ENCODE data around the gene DDR2. TPM values are rescaled to one million over a fixed set of nuclear protein-coding genes. Genes with fewer than 3 reads are reported as not detected.
A peak's percentile ranks its signal among the peaks of the same experiment; 100 is the strongest.

DDR2 gene
- total RNA-seq, 1 experiment from 2014 or later: 0.77 TPM

GRCh38 chr1:162710345-162710744, 78.1 kb downstream of the DDR2 start:
- H3F3A ChIP-seq (ENCODE audit: low read length, unreplicated experiment): no peaks in the 10 kb centered on the region
- no peak for TF ChIP-seq CTCF (conservative IDR thresholded peaks at IDR 0.05; ENCODE audit: low read depth, low read length)
- H3K27ac ChIP-seq (ENCODE audit: low read length): peak overlapping the region; percentile 36; the same call in 1 of the 2 replicates
- ChIA-PET CTCF (interaction anchor here (1.3 kb wide), 1 partner anchor 14 kb away, joined by 4 read pairs; no protein-coding TSS in a partner anchor), POLR2A (ENCODE audit: unreplicated experiment) (interaction anchor here (0.7 kb wide), 2 partner anchors 20 to 31 kb away, joined by 3 to 4 read pairs; no protein-coding TSS in a partner anchor)
- no peaks in the 10 kb centered on the region for H3K79me2 ChIP-seq (ENCODE audit: low read length)
- no peaks in the 10 kb centered on the region for H3K9me2 ChIP-seq (replicated peaks; ENCODE audit: low read length)
- peak; percentile 91 for ATAC-seq
- peak; percentile 84 for DNase-seq
- H2AFZ ChIP-seq (ENCODE audit: low read length): no peak overlapping the region
- H4K20me1 ChIP-seq (ENCODE audit: low read length): no peaks in the 10 kb centered on the region
- peaks cover 26% of the 10 kb centered on the region for H3K4me1 ChIP-seq (ENCODE audit: insufficient read depth, low read length)
- H3K4me3 ChIP-seq (ENCODE audit: low read length): no peak overlapping the region
- BruUV-seq (replicated peaks): no TSS peak
- intact Hi-C loops (cut with micrococcal nuclease): loop anchor here (2.0 kb wide), 1 partner anchor 14 kb away; no protein-coding TSS in a partner anchor
- no peaks in the 10 kb centered on the region for H3K36me3 ChIP-seq (ENCODE audit: low read depth, low read length)
- no peaks in the 10 kb centered on the region for H3K9me3 ChIP-seq (ENCODE audit: low read length)
- no peaks in the 10 kb centered on the region for H3K27me3 ChIP-seq (ENCODE audit: low read length)
- H3K4me2 ChIP-seq (ENCODE audit: low read length): peak overlapping the region; percentile 50
- H3K9ac ChIP-seq (ENCODE audit: low read length): no peak overlapping the region

GRCh38 chr1:162710780-162711465, 78.7 kb downstream of the DDR2 start:
- POLR2A ChIA-PET (ENCODE audit: unreplicated experiment): no interaction called here
- Histone ChIP-seq H4K20me1 (ENCODE audit: low read length) (no peaks in the 10 kb centered on the region), H3K27ac (ENCODE audit: low read length) (peak overlapping the region; percentile 36), H2AFZ (ENCODE audit: low read length) (peak overlapping the region; percentile 21; the same call in 1 of the 2 replicates), H3K36me3 (ENCODE audit: low read depth, low read length) (no peaks in the 10 kb centered on the region), H3K9me2 (replicated peaks; ENCODE audit: low read length) (no peaks in the 10 kb centered on the region), H3K4me3 (ENCODE audit: low read length) (no peak overlapping the region), H3K4me1 (ENCODE audit: insufficient read depth, low read length) (peaks cover 26% of the 10 kb centered on the region), H3K9me3 (ENCODE audit: low read length) (no peaks in the 10 kb centered on the region), H3K79me2 (ENCODE audit: low read length) (no peaks in the 10 kb centered on the region), H3K4me2 (ENCODE audit: low read length) (peak overlapping the region; percentile 50), H3K9ac (ENCODE audit: low read length) (no peak overlapping the region), H3F3A (ENCODE audit: low read length, unreplicated experiment) (no peaks in the 10 kb centered on the region), H3K27me3 (ENCODE audit: low read length) (no peaks in the 10 kb centered on the region)
- no TSS peak for BruUV-seq (replicated peaks)
- ATAC-seq (peak; percentile 35), DNase-seq (no peak)
- TF ChIP-seq CTCF (conservative IDR thresholded peaks at IDR 0.05; ENCODE audit: low read depth, low read length) (no peak), EZH2phosphoT487 (IDR thresholded peaks at IDR 0.05; ENCODE audit: borderline replicate concordance, low read length) (no peak)
- intact Hi-C loops (cut with micrococcal nuclease): loop anchor here (2.0 kb wide), 1 partner anchor 14 kb away; no protein-coding TSS in a partner anchor
- CTCF ChIA-PET: interaction anchor here (1.3 kb wide), 1 partner anchor 15 kb away, joined by 4 read pairs; no protein-coding TSS in a partner anchor

GRCh38 chr1:162712317-162713029, 80.2 kb downstream of the DDR2 start:
- H3K36me3 ChIP-seq (ENCODE audit: low read depth, low read length): no peaks in the 10 kb centered on the region
- TF ChIP-seq EZH2 (IDR thresholded peaks at IDR 0.05; ENCODE audit: low read length, unreplicated experiment) (no peak), EZH2phosphoT487 (IDR thresholded peaks at IDR 0.05; ENCODE audit: borderline replicate concordance, low read length) (no peak), CTCF (conservative IDR thresholded peaks at IDR 0.05; ENCODE audit: low read depth, low read length) (no peak)
- no peaks in the 10 kb centered on the region for H3K9me2 ChIP-seq (replicated peaks; ENCODE audit: low read length)
- no peaks in the 10 kb centered on the region for H3K79me2 ChIP-seq (ENCODE audit: low read length)
- no peak overlapping the region for H3K4me3 ChIP-seq (ENCODE audit: low read length)
- POLR2A ChIA-PET (ENCODE audit: unreplicated experiment): no interaction called here
- peaks cover 26% of the 10 kb centered on the region for H3K4me1 ChIP-seq (ENCODE audit: insufficient read depth, low read length)
- no peaks in the 10 kb centered on the region for H3K27me3 ChIP-seq (ENCODE audit: low read length)
- no peak overlapping the region for H3K27ac ChIP-seq (ENCODE audit: low read length)
- intact Hi-C loops (cut with micrococcal nuclease): no loop called here
- H4K20me1 ChIP-seq (ENCODE audit: low read length): no peaks in the 10 kb centered on the region
- H2AFZ ChIP-seq (ENCODE audit: low read length): no peak overlapping the region
- ATAC-seq: no peak
- H3F3A ChIP-seq (ENCODE audit: low read length, unreplicated experiment): no peaks in the 10 kb centered on the region
- no peak overlapping the region for H3K4me2 ChIP-seq (ENCODE audit: low read length)
- DNase-seq: no peak
- BruUV-seq (replicated peaks): no TSS peak
- CTCF ChIA-PET: no interaction called here
- H3K9me3 ChIP-seq (ENCODE audit: low read length): no peaks in the 10 kb centered on the region
- H3K9ac ChIP-seq (ENCODE audit: low read length): no peak overlapping the region

All from PC-3 (cell line).